NOMO-1 (cell line): ENCODE measurements around the gene BICDL2.
"Not testable (repeated sequence)": the region's sequence is repeated elsewhere in the genome, so short reads cannot be mapped to it uniquely, and the experiment has no call there.

Experiments used
- DNase-seq, 2 experiments: peaks; one replicate each; lab custom pipeline; 2025; ENCODE audit not compliant: unreplicated experiment in 2 of 2; lab: John Stamatoyannopoulos, UW

The BICDL2 gene, protein sequence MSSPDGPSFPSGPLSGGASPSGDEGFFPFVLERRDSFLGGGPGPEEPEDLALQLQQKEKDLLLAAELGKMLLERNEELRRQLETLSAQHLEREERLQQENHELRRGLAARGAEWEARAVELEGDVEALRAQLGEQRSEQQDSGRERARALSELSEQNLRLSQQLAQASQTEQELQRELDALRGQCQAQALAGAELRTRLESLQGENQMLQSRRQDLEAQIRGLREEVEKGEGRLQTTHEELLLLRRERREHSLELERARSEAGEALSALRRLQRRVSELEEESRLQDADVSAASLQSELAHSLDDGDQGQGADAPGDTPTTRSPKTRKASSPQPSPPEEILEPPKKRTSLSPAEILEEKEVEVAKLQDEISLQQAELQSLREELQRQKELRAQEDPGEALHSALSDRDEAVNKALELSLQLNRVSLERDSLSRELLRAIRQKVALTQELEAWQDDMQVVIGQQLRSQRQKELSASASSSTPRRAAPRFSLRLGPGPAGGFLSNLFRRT

DNA sequence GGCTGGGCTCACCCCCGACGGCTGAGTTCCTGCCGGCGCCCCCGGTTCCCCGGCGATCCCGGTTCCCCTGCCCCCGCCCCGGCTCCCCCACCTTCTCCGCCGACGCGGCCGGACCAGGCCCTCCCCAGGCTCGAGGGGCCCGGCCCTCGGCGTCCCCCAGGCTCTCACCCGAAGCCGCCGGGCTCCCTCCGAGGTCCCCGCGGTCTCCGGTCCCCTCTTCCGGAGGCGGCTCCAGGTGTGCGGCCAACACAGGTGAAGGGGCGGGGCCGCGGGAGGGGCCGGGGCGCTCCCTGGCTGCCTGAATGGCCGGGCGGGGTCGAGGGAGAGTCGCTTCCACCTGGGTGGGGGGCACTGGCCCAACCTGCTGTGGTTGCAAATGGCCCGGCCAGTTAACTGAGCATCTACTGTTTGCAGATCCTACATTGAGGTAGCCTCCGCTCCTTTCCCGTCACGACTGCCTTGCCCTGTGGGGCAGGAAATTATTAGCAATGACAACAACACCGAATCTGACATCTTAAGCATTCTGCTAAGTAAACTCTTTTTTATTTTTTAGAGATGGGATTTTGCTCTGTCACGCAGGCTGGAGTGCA lies at the start of gene BICDL2:
BICDL2 (minus strand) TSS at position 219 of the 590 bp plus-strand sequence. CDS start 1,448 bp downstream, outside the sequence.
- no peak for DNase-seq

DNA sequence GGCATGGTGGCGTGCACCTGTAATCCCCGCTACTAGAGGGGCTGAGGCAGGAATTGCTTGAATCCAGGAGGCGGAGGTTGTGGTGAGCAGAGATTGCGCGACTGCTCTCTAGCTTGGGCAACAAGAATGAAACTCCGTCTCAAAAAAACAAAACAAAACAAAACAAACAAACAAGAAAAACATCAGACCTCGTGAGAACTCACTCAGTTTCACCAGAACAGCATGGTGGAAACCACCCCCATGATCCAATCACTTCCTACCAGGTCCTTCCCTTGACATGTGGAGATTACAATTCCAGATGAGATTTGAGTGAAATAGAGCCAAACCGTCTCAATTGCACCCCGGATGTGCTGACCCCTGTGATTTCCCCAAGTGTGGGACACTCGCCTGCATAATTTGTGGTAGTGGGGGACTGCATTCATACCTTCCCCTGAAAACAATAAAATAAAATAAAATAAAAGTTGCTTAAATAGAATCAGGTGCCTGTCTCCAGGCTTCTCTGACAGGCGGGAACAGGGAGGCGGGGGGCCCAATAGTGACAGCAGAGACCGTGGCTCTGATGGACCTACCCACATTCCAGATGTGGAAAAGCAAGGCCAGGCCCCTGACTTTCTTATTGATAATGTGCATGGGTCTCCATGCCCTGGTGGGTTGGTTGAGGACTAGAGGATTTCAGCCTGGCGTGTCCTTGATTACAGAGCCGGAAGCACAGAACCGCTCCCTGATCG lies 49.3 kb upstream of the BICDL2 start:
- no peak for DNase-seq

DNA sequence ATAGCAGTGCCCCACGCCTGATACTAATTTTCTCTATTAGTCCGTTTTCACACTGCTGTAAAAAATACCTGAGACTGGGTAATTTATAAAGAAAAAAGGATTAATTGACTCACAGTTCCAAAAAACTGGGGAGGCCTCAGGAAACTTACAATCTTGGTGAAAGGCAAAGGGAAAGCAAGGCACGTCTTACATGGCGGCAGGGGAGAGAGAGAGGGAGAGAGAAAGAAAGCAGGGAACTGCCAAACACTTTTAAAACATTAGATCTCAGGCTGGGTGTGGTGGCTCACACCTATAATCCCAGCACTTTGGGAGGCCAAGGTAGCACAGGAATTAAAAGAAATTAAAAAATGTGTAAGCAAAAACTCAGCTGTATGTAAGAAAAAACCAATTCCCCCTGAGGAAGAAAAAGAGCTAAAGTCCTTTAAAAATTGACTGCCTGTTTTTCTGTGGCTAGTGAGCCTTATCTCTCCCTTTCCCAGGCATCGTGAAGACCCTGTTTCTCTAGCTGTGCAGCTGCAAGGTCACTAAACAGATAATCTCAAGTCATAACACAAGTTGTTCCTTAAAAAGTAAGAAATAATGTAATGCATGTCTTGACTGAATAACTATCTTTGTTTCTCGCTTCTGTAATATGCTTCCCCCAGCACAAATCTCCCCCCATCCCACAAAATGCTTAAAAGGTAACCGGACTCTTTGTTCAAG lies 48.4 kb upstream of the BICDL2 start:
- DNase-seq, result no peak

DNA sequence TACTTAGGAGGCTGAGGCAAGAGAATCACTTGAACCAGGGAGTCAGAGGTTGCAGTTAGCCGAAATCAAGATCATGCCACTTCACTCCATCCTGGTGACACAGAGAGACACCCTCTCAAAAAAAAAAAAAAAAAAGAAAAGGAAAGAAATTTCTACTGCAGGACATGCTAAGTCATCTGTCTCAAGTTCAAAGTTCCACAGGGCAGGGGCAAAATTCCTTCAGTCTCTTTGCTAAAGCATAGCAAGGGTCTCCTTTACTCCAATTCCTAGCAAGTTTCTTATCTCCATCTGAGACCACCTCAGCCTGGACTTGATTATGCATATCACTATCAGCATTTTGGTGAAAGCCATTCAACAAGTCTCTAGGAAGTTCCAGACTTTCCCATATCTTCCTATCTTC lies 47.7 kb upstream of the BICDL2 start:
- no peak for DNase-seq

DNA sequence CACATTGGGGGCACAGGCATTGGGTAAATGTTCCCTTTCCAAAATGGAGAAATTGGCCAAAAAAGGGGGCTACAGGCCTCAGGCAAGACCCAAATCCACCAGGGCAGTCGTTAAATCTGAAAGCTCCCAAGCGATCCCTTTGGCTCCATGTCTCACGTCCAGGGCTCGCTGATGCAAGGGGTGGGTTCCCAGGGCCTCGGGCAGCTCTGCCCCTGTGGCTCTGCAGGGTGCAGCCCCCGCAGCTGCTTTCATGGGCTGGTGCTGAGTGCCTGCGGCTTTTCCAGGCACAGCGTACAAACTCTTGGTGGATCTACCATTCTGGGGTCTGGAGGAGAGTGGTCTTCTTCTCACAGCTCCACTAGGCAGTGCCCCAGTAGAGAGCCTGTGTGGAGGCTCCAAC lies 46.7 kb upstream of the BICDL2 start:
- not testable (repeated sequence) for DNase-seq

DNA sequence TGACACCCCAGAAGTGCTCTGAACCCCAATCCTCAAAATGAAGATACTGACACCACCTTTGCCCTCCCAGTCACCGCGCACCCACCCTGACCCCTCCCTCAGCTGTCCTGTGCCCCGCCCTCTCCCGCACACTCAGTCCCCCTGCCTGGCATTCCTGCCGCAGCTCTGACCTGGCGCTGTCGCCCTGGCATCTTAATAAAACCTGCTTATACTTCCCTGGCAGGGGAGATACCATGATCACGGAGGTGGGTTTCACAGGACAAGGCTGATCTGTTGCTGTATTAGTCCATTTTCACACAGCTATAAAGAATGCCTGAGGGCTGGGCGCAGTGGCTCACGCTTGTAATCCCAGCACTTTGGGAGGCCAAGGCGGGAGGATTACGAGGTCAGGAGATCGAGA lies 45.2 kb upstream of the BICDL2 start:
- not testable (repeated sequence) for DNase-seq

DNA sequence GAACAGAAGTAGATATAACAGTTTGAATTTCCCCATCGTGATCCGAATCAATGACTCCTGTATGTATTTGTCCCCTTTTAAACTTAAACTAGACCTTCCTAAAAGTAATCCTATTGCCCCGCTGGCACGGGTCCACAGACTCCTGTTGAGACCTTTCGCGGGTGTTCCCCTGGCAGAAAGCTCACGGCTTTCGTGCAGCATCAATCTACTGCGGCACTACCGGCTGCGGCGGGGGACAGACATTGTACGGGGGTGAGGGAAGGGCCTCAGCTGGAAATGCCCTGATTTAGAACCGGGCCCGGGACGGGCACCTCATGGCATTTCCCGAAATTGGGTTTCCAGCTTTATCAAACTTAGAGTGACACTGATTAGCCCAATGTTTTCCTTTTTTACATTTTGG lies 43.3 kb upstream of the BICDL2 start:
- DNase-seq, result no peak

DNA sequence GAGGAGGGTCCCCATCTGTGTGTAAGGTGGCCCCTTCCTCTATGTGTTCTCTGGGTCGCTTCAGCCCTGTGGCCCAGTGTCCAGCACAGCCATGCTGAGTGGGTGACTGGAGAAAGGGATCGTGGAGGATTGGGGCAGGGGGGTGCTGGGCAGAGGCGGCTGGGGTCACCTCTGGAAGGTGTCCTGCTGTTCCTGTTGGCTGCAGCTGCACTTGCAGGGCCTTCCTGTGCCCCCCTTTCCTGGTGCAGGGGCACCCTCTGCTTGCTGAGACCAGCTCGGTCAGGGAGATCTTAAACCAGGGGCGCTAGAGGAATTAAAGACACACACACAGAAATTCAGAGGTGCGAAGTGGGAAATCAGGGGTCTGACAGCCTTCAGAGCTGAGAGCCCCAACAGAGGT lies 39.8 kb upstream of the BICDL2 start:
- no peak for DNase-seq

DNA sequence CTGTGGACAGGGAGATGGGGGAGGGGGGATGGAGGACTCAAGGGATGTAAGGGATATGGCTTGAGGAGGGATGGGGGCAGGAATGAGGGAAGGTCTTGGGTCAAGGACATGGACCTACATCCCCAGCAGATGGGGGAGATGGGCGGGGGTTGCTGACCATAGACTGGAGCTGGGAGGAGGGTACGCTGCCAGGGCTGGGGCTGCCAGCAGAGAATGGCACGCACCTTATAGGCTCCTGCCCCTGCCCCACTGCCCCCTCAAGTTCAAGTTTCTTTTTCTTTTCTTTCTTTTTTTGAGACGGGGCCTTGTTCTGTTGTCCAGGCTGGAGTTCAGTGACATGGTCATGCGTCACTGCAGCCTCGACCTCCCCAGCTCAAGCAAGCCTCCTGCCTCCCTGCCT lies 39.2 kb upstream of the BICDL2 start:
- DNase-seq, result not testable (repeated sequence)

DNA sequence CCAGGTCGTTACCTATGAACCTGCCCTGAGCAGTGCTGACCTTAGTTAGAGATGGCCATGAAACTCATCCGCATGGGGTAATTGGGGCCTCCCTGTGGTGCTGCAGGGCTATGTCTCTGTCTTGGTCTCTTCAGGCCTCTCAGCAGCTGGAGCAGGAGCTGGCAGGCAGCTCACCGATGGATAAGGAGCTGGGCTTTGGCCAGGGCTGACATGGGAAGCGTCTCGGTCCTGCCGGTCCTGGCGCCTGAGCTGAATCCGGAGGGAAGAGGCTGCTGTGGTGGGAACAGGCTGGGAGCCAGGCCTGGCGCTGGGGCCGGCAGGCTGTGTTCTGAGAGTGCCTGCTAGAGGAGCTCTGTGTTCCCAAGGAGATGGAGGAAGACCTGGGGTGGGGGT lies 38.8 kb upstream of the BICDL2 start:
- no peak for DNase-seq

DNA sequence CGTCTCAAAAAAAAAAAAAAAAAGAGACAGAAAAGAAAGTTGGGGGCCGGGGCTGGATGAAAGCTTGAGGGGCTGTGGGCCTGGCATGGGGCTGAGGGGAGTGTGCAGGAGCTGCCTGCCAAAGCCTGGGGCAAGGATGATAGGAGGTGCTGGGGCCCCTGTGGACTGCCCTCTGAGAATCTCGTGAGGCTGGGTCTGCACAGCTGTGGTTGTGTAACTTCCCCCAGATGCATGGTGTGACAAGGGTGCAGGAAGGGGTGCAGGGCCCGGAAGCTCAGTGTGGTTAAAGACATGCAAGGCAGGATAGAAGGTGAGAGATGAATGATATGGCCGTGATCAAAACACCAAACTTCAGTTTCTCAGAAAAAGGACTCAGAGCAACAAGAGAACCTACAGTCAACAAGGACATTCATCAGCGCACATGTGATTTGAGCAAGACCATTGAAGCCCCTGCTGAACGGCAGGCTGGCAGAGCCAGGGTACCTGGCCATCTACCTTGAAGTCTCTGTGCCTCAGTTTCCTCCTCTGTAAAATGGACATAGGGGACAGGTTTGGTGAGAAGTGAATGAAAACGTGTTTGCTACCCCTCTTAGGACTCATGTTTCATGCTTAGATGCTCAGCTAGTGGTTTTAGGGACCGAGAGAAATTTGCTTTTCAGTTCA lies 38.2 kb upstream of the BICDL2 start:
- DNase-seq, result peak; percentile 47 to 68

DNA sequence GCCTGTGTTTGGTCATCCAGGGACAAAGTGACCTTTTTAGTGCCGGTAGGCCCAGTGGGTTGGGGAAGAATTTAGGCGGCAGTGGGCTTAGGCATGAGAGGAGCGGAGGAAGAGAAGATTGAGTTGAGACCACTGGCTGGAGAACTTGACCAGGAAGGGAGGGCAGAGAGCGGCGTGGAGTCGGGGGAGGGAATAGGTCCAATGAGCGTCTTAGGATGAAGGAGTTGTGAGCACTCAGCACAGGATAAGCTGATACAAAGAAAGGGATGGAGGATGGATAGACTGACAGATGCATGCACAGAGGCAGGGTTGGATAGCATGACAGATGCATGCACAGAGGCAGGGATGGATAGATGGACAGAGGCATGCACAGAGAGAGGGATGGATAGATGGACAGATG lies 36.7 kb upstream of the BICDL2 start:
- no peak for DNase-seq

DNA sequence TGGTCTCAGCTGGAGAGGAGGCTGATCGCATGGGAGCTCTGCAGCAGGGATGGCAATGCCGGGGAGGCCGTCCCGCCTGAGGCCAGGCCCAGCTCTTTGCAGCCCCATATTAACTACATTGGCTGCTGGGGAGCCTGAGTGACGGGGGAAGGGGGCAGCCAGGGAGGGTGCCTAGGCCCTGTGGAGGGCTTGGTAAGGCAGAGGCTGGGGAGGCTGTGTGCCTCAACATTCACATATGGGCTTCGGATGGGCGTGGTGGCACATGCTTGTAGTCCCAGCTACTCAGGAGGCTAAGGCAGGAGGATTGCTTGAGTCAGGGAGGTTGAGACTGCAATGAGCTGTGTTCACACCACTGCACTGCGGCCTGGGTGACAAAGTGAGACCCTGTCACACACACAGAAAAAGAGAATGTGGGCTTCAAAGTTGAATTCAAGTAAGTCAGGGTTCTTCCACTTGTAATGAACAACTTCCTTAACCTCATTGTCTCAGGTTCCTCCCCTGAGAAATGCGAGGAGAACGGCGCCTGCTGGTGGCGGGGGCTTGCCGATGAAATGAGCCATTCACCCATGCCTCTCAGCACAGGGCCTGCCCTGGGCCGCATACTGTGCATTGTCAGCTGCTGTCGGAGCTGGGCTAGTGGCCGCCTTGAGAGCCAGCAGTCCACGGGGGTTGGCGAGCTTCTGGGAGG lies 36.0 kb upstream of the BICDL2 start:
- peak in 1 of 2 experiments; percentile 27 for DNase-seq

DNA sequence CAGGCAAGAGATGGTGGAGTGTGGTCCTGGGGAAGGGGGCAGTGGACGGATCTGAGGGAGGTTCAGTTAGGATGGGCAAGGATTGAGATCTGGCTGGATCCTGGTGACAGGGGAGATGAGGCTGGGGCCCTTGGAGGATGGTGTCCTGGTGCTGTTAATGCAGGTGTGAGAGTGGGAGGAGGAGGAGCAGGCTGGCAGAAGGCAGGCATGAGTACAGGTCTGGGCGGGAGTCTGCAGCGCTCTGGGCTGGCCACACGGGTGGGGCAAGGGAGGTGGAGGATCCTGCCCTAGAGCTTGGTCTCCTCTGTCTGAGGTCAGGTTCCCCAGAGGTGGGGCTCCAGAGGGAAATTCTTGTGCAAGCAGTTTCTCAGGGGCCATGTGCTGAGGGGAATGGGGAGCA lies 35.4 kb upstream of the BICDL2 start:
- DNase-seq, result not testable (repeated sequence)

DNA sequence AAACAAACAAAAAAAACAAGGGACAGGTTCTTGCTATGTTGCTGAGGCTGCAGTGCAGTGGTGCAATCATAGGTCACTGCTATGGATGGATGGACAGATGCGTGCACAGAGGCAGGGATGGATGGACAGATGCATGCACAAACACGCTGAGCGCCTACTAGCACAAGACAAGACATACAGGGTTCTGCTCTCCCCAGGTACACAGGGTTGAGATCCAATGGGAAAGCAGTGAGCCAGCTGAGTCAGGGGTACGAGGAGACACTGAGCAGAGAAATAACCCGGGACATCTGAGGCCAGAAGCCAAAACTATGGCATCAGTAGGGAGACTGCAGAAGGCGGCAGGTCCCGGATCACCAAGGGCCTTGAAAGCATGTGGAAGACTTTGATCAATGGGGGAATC lies 34.9 kb upstream of the BICDL2 start:
- no peak for DNase-seq

DNA sequence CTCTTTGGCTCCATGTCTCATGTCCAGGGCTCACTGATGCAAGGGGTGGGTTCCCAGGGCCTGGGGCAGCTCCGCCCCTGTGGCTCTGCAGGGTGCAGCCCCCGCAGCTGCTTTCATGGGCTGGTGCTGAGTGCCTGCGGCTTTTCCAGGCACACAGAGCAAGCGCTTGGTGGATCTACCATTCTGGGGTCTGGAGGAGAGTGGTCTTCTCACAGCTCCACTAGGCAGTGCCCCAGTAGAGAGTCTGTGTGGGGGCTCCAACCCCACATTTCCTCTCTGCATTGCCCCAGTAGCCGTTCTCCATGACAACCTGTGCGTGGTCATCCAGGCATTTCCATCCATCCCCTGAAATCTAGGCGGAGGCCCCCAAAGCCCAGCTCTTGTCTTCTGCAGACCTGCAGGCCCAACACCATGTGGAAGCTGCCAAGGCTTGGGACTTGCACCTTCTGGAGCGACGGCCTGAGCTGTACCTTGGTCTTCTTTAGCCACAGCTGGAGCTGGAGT lies 33.9 kb upstream of the BICDL2 start:
- DNase-seq, result no peak

DNA sequence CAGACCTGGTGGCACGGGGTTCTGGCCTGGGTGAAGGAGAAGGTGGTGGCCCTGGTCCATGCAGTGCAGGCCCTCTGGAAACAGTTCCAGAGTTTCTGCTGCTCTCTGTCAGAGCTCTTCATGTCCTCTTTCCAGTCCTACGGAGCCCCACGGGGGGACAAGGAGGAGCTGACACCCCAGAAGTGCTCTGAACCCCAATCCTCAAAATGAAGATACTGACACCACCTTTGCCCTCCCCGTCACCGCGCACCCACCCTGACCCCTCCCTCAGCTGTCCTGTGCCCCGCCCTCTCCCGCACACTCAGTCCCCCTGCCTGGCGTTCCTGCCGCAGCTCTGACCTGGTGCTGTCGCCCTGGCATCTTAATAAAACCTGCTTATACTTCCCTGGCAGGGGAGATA lies 32.4 kb upstream of the BICDL2 start:
- not testable (repeated sequence) for DNase-seq

DNA sequence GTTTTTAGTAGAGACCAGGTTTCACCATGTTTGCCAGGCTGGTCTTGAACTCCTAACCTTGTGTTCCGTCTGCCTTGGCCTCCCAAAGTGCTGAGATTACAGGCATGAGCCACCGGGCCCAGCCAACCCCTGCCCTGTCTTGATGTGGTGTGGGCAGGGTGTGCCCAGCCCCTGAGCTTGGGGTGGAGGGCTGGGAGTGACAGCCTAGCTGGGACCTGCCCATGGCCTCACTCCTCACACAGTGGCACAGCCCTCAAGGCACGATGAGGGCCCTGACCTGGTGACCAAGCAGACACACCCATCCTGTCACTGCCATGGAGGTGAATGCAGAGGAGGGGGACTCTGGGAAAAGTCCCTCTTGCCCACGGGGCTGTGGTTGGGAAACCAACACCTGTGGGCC lies 31.7 kb upstream of the BICDL2 start:
- DNase-seq, result no peak

DNA sequence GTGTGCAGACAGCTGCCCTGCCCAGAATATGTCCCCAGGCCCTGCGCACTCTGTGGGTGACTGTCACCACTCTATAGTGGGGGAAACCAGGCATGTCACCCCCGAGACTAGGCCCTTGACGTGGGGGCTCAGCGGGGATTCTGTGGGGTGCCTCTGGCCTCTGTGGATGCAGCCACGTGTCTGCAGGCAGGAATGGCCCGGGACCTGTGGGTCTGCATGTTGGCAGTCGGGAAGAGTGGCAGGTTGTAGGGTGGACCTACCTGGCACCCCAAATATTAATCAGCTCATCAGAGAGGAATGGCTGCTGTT lies 29.6 kb upstream of the BICDL2 start:
- no peak for DNase-seq
